ENCODE data around the gene FBXO27. TPM values are rescaled to one million over a fixed set of nuclear protein-coding genes. Genes with fewer than 3 reads are reported as not detected.

FBXO27 gene
- total RNA-seq, 1 donor, result 7.2 TPM

- DNase-seq (ENCODE audit: low read depth), result peak; percentile 38
- no peak for TF ChIP-seq CTCF (IDR thresholded peaks at IDR 0.05; ENCODE audit: insufficient read depth, low read length)
- H3K4me3 ChIP-seq (ENCODE audit: low read depth, low read length), result no peak overlapping the region
These were observed 25.3 kb upstream of the FBXO27 start for GRCh38 chr19:39057615-39058014.

GRCh38 chr19:39054091-39054470 lies 21.7 kb upstream of the FBXO27 start:
- no peak for TF ChIP-seq CTCF (IDR thresholded peaks at IDR 0.05; ENCODE audit: insufficient read depth, low read length)
- no peak overlapping the region for H3K4me3 ChIP-seq (ENCODE audit: low read depth, low read length)
- no peak for DNase-seq (ENCODE audit: low read depth)

- TF ChIP-seq CTCF (IDR thresholded peaks at IDR 0.05; ENCODE audit: insufficient read depth, low read length), result no peak
- no peak for DNase-seq (ENCODE audit: low read depth)
These were observed 21.1 kb upstream of the FBXO27 start for GRCh38 chr19:39053276-39054090.

GRCh38 chr19:39052846-39053245 lies 20.5 kb upstream of the FBXO27 start:
- DNase-seq (ENCODE audit: low read depth), result no peak
- no peak for TF ChIP-seq CTCF (IDR thresholded peaks at IDR 0.05; ENCODE audit: insufficient read depth, low read length)
- H3K4me3 ChIP-seq (ENCODE audit: low read depth, low read length), result no peak overlapping the region

More at GRCh38 chr19:39053276-39054090, 21.1 kb upstream of the FBXO27 start:
- H3K4me3 ChIP-seq (ENCODE audit: low read depth, low read length), result no peak overlapping the region

GRCh38 chr19:39052243-39052746 lies 19.9 kb upstream of the FBXO27 start:
- no peak overlapping the region for H3K4me3 ChIP-seq (ENCODE audit: low read depth, low read length)
- peak; percentile 65 for DNase-seq (ENCODE audit: low read depth)
- TF ChIP-seq CTCF (IDR thresholded peaks at IDR 0.05; ENCODE audit: insufficient read depth, low read length), result peak; percentile 91

- no peak for TF ChIP-seq CTCF (IDR thresholded peaks at IDR 0.05; ENCODE audit: insufficient read depth, low read length)
- no peak overlapping the region for H3K4me3 ChIP-seq (ENCODE audit: low read depth, low read length)
- DNase-seq (ENCODE audit: low read depth), result no peak
These were observed 14.7 kb upstream of the FBXO27 start for GRCh38 chr19:39047073-39047472.
